ENCODE data around the gene MEIG1.
A peak's percentile ranks its signal among the peaks of the same experiment; 100 is the strongest.
"Not testable (repeated sequence)": the region's sequence is repeated elsewhere in the genome, so short reads cannot be mapped to it uniquely, and the experiment has no call there.

MEIG1 gene

GRCh38 chr10:14967897-14968296 lies 8.7 kb downstream of the MEIG1 start:
- H3K27ac ChIP-seq: no peak overlapping the region
- TF ChIP-seq ZFX (IDR thresholded peaks at IDR 0.05): no peak
- TF ChIP-seq CTCF (conservative IDR thresholded peaks at IDR 0.05): no peak

GRCh38 chr10:14971867-14972448 lies 12.8 kb downstream of the MEIG1 start:
- no peak overlapping the region for H3K27ac ChIP-seq
- TF ChIP-seq CTCF (conservative IDR thresholded peaks at IDR 0.05) (peak; percentile 87), ZFX (IDR thresholded peaks at IDR 0.05) (no peak)

GRCh38 chr10:14974153-14974998 lies 15.2 kb downstream of the MEIG1 start:
- H3K27ac ChIP-seq: not testable (repeated sequence)

GRCh38 chr10:14975672-14976273 lies 16.6 kb downstream of the MEIG1 start:
- TF ChIP-seq ZFX (IDR thresholded peaks at IDR 0.05) (no peak), CTCF (conservative IDR thresholded peaks at IDR 0.05) (peak; percentile 65)

GRCh38 chr10:14982744-14983143 lies 23.6 kb downstream of the MEIG1 start:
- no peak overlapping the region for H3K27ac ChIP-seq
- TF ChIP-seq CTCF (conservative IDR thresholded peaks at IDR 0.05): no peak
- TF ChIP-seq ZFX (IDR thresholded peaks at IDR 0.05): no peak

More at GRCh38 chr10:14975672-14976273, 16.6 kb downstream of the MEIG1 start:
- no peak overlapping the region for H3K27ac ChIP-seq

- H3K27ac ChIP-seq: not testable (repeated sequence)
Observed at GRCh38 chr10:14989552-14989951, 30.4 kb downstream of the MEIG1 start.

- H3K27ac ChIP-seq: not testable (repeated sequence)
Observed at GRCh38 chr10:14991035-14991749, 32.0 kb downstream of the MEIG1 start.

GRCh38 chr10:14992336-14992735 lies 33.1 kb downstream of the MEIG1 start:
- not testable (repeated sequence) for H3K27ac ChIP-seq

- H3K27ac ChIP-seq: not testable (repeated sequence)
Observed at GRCh38 chr10:14993500-14994455, 34.6 kb downstream of the MEIG1 start.
